GM21526 (cell line): Measurements from ENCODE around the gene FAM227B.
"Not testable (repeated sequence)": the region's sequence is repeated elsewhere in the genome, so short reads cannot be mapped to it uniquely, and the experiment has no call there.

Experiments used
- ATAC-seq: cut with Tn5 transposase; IDR thresholded peaks from one replicate; pipeline ENCODE4 v1.9.1; 2021; ENCODE audit warnings: moderate library complexity; ENCODE audit not compliant: unreplicated experiment, low FRiP score

Gene FAM227B

DNA sequence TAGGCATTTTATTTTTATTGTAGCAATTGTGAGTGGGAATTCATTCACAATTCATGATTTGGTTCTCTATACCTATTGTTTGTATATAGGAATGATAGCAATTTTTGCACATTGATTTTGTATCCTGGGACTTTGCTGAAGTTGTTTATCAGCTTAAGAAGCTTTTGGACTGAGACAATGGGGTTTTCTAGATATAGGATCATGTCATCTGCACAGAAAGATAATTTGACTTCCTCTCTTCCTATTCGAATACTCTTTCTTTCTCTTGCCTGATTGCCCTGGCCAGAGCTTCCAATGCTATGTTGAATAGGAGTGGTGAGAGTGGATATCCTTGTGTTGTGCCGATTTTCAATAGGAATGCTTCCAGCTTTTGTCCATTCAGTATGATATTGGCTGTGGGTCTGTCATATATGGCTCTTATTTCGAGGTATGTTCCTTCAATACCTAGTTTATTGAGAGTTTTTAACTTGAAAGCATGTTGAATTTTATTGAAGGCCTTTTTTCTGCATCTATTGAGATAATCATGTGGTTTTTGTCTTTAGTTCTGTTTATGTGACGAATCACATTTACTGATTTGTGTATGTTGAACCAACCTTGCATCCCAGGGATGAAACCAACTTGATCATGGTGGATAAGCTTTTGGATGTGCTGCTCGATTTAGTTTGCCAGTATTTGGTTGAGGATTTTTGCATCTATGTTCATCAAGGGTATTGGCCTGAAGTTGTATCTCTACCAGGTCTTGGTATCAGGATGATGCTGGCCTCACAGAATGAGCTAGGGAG, 217.9 kb downstream of the FAM227B start:
- not testable (repeated sequence) for ATAC-seq

- no peak for ATAC-seq
Observed at GRCh38 chr15:49387471-49387870, 233.1 kb downstream of the FAM227B start.

DNA sequence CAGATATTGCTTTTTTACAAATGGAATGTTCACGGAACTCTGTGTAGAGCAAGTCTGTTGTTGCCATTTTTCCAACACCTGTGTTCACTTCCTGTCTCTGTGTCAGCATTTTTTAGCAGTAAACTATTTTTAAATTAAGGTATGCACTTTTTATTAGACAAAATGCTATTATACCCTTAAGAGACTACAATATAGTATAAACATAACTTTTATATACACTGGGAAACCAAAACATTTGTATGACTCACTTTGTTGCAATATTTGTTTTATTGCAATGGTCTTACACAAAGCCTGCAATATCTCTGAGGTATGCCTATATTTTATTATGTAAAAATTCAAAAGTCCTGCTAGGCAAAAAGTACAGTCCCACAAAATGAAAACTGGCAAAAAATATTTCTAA, 237.4 kb downstream of the FAM227B start:
- ATAC-seq: no peak

- no peak for ATAC-seq
Observed at GRCh38 chr15:49382394-49382793, 238.2 kb downstream of the FAM227B start.

- ATAC-seq: no peak
Observed at GRCh38 chr15:49380912-49381311, 239.7 kb downstream of the FAM227B start.

DNA sequence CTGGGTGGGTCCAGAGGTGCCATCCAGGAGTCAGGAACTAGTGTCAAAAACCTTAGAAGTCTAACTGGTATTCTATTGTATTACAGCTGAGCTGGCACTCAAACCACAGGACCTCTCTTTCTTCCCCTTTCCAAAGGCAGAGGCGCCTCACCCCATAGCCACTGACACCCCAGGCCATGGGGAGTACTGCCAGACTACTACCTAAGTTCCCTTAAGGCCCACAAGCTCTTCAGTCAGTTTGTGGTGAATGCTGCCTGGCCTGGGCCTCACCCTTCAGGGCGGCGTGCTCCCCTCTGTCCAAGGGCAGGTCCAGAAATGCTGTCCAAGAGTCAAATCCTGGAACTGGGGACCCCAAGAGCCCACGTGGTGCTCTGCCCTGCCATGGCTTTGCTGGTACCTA, 240.6 kb downstream of the FAM227B start:
- no peak for ATAC-seq

- no peak for ATAC-seq
Observed at GRCh38 chr15:49372366-49372765, 248.3 kb downstream of the FAM227B start.

GRCh38 chr15:49370782-49371181, 249.8 kb downstream of the FAM227B start:
- no peak for ATAC-seq

DNA sequence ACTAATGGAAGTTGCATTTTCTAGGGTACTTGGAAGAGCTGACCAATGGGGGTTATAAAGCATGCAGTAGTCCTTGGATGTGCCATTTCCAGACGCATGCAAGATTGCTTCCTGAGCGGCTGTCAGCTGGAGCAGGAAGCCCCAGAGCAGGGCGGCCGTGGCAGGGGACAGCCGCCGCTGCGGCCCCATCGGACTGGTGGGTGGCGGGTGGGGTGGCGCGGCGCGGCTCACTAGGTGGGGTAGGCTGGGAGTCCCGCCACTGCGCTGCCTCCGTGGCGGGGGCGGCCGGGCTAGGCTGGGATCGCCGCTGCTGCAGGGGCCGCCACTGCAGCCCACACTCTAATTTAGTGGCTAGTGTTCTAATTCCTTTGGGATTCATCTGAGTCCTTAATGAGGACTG, 254.1 kb downstream of the FAM227B start:
- ATAC-seq: no peak

GRCh38 chr15:49361370-49361769, 259.2 kb downstream of the FAM227B start:
- no peak for ATAC-seq

GRCh38 chr15:49354439-49354838, 266.2 kb downstream of the FAM227B start:
- ATAC-seq: not testable (repeated sequence)

- no peak for ATAC-seq
Observed at GRCh38 chr15:49343546-49343945, 277.1 kb downstream of the FAM227B start.

GRCh38 chr15:49339656-49340055, 281.0 kb downstream of the FAM227B start:
- ATAC-seq: no peak

DNA sequence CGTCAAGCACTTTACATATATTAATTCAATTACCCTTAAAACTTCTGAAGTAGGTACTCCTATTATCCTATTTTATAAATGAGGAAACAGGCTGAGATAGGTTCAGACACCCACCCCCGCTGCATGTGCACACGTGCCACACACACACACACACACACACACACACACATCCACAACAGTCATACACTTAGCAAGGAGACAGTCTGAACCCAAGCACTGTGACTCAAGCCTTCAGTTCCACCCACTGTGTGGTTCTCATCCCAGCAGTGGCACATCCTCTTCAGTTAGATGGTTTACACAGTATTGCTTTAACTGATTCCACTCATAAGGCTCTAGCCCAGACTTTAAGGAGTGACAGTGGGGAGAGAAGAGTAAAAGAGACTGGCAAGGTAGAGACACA, 288.7 kb downstream of the FAM227B start:
- no peak for ATAC-seq

GRCh38 chr15:49331442-49331841, 289.2 kb downstream of the FAM227B start:
- no peak for ATAC-seq

DNA sequence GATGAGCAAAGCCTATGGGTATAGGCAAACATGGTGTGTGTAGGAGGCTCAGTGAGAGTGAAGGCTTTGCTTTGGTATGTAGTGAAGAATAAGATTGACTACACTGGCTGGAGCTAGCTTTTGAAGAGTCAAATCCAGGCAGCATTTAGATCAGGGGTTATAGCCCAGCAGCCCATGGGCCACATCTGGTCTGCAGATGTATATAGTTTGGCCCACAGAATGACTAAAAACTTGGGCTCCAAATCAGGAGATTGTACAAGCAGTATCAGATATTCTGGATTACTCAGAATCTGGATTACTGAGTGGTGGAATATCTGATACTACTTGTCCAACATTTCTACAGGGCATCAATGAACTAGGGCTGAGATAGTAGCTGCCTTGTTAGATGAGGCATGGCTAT, 290.5 kb downstream of the FAM227B start:
- ATAC-seq: no peak

- ATAC-seq: no peak
Observed at GRCh38 chr15:49328941-49329340, 291.7 kb downstream of the FAM227B start.

- no peak for ATAC-seq
Observed at GRCh38 chr15:49327927-49328326, 292.7 kb downstream of the FAM227B start.

DNA sequence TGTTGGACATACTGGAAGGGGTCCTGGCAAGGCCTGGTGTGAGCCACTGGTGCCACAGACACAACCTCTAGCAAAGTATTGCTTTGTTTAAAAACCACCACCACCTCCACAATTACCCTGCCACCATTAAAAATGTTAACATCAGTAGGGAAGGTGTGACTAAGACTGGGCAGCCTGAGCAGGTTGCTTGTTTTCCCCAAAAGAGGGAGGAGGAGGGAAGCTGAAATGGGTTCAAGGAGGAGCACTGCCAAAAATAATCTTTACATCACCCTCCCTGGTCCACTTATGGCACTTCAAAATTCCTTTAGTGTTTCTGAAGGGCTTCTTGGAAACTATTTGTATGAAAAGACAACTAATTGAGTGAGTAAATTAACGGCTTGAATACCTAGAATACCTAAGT, 297.4 kb downstream of the FAM227B start:
- no peak for ATAC-seq

DNA sequence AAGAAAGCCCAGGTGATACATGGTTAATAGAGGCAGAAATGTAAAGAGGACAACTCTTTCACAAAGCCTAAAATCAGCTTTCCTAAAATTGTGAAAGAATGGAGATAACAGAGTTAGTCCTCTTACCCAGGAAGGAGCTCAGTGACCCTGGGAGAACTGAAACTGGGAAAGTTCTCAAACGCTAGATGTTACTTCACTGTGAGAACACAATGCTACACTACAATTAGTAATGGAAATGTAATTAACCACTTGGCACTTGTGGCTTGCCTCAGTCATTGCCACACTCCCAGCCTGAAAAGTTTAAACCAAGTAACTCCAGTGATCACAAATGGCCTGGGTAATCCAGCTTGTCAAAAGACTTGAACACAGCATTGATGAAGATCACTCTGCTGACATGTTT, 300.3 kb downstream of the FAM227B start:
- no peak for ATAC-seq

- ATAC-seq: no peak
Observed at GRCh38 chr15:49315391-49315823, 305.2 kb downstream of the FAM227B start.

DNA sequence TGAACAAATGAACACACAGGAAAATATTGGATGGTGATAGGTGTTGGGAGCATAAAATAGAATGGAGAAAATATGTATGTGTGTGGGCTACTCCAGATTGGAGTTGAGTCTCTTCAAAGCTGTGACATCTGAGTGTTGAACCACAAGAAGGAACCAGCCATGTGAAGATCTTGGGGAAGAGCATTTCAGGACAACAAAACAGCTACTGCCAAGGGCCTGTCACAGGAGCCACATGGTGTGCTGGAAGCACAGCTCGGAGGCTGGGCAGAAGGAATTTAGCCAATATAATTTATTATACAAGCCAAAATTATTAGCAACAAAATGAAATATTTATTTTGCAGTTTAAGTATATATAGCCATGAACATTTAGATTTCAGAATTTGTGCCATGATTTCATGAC, 305.9 kb downstream of the FAM227B start:
- no peak for ATAC-seq

DNA sequence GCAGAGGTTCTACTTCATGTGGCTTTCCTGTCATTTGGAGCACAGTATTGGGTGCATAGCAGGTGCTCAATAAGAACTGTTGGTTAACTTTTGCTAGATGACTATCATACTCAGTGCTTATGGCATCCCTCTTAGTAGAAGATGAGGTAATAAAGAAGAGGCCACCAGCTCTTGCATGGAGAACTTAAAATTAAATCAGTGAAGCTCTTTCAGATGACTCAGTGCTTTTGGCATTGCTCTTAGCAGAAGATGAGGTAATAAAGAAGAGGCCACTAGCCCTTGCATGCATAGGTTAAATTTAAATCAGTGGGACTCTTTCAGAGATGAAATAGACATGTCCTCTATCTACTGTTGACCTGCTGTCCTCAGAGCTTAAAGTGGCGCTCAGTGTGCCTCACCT, 307.0 kb downstream of the FAM227B start:
- ATAC-seq: no peak
